Stimulated activated CD4-positive, alpha-beta T cell treated with anti-CD3 and anti-CD28 coated beads, Interleukin-1b, Interleukin-23, amount 100 ng/mL, for 48 hours (primary cell): ENCODE measurements around the gene TBC1D30.
"Not testable (repeated sequence)": the region's sequence is repeated elsewhere in the genome, so short reads cannot be mapped to it uniquely, and the experiment has no call there.

Source experiments
- DNase-seq: peaks from one replicate; pipeline ENCODE4 v3.0.0-alpha.2; 2020

The TBC1D30 gene

GRCh38 chr12:64806593-64807460, 17.6 kb upstream of the TBC1D30 start:
- no peak for DNase-seq

- no peak for DNase-seq
These were observed 16.3 kb upstream of the TBC1D30 start for GRCh38 chr12:64808110-64808509.

GRCh38 chr12:64810831-64811230, 13.6 kb upstream of the TBC1D30 start:
- DNase-seq, result no peak

GRCh38 chr12:64813723-64814122, 10.7 kb upstream of the TBC1D30 start:
- no peak for DNase-seq

- no peak for DNase-seq
These were observed 10.0 kb upstream of the TBC1D30 start for GRCh38 chr12:64814432-64814831.

GRCh38 chr12:64819816-64820402, 4.5 kb upstream of the TBC1D30 start:
- DNase-seq, result no peak

GRCh38 chr12:64820593-64820992, 3.9 kb upstream of the TBC1D30 start:
- DNase-seq, result no peak

GRCh38 chr12:64821116-64821630, 3.3 kb upstream of the TBC1D30 start:
- no peak for DNase-seq

GRCh38 chr12:64824130-64824499, 332 bp upstream of the TBC1D30 start:
- DNase-seq, result no peak

GRCh38 chr12:64825143-64826021, 935 bp downstream of the TBC1D30 start:
- DNase-seq, result no peak

- peak; percentile 54 for DNase-seq
These were observed 1.8 kb downstream of the TBC1D30 start for GRCh38 chr12:64826234-64826633.

GRCh38 chr12:64828713-64829112, 4.3 kb downstream of the TBC1D30 start:
- no peak for DNase-seq

GRCh38 chr12:64833928-64834327, 9.5 kb downstream of the TBC1D30 start:
- no peak for DNase-seq

GRCh38 chr12:64835901-64836300, 11.5 kb downstream of the TBC1D30 start:
- DNase-seq, result no peak

- DNase-seq, result no peak
These were observed 12.4 kb downstream of the TBC1D30 start for GRCh38 chr12:64836856-64837255.

- no peak for DNase-seq
These were observed 13.0 kb downstream of the TBC1D30 start for GRCh38 chr12:64837427-64837826.

- DNase-seq, result no peak
These were observed 15.7 kb downstream of the TBC1D30 start for GRCh38 chr12:64840119-64840518.

- DNase-seq, result no peak
These were observed 16.7 kb downstream of the TBC1D30 start for GRCh38 chr12:64840949-64841717.

- DNase-seq, result not testable (repeated sequence)
These were observed 24.0 kb downstream of the TBC1D30 start for GRCh38 chr12:64848409-64848808.

- no peak for DNase-seq
These were observed 34.6 kb downstream of the TBC1D30 start for GRCh38 chr12:64858882-64859605.

GRCh38 chr12:64860446-64860998, 36.1 kb downstream of the TBC1D30 start:
- no peak for DNase-seq
